SIG-M5 (cell line): Measurements from ENCODE around the gene GRAMD4.

ENCODE experiments used
- DNase-seq: peaks from one replicate; lab custom pipeline; 2025; lab: John Stamatoyannopoulos, UW

The GRAMD4 gene

GRCh38 chr22:46619830-46620501 lies at the start of gene GRAMD4:
TSS of gene GRAMD4 (plus strand) at chr22:46620386. CDS start at chr22:46626800, 6,414 bp downstream.
- DNase-seq = no peak

DNA sequence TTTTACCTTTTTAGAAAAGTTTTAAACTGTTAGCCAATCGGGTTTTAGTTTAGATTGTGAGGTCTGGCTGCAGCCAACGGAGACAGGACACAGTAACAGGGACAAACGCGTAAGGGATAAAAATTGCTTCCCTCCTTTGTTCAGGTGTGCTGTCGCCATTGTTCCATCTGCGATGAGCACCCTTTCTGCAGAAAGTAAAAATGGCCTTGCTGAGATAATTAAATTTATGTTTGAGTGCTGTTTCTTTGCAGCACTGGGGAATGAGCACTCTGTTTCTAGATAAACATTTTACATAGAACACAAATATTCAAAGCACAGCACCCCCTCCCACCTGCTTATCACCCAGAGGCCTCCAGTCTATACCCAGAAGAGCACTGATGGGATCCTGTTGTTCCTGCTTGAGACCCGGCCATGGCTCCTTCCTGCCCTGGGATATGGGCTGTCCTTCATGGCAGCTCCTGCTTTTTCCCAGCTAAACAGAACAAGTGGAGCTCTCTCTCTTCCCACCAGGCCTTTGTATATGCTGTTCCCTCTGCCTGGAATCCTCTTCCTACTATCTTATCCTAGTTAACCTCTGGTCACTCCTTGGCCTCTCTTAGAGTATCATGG lies 48.4 kb upstream of the GRAMD4 start:
- DNase-seq = no peak

DNA sequence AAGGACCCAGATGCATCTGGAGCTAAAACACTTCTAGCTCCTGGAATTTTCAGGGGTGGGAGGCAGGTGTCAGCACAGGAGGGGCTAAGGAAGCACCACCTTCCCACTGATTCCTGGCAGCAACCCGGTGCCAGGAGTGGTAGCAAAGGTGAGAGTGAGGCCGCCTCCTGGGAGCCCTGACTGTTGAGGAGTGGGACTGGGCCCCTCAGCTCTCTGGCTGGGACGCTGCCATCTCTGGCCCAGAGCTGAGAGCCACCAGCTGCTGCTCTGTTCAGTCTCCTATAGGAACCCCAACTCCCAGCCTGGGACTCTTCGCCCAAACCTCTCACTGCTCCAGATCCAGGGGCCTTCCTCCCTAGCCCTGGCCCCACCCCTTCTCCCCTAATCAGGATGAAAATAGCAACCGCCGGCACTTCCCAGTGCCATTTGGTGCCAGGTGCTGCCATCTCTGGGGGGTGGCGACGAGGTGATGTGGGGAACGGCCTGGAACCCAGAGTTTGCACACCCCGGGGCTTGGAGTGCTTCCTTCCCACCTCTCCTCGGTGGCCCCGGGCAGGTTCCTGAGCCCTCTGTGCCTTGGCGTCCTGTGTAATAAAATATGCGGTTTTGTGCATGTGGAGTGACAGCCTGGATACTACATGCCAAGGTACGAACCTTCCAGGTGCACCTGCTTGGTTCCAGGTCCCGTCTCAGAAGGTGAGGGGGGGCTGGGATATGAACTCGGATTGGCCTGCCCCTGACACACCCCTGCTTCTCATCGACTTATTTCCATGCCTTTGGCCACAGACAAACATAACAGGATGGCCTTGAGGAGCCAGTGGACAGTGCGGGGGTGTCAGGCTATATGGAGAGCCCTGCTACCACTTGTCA lies 47.0 kb upstream of the GRAMD4 start:
- no peak for DNase-seq

DNA sequence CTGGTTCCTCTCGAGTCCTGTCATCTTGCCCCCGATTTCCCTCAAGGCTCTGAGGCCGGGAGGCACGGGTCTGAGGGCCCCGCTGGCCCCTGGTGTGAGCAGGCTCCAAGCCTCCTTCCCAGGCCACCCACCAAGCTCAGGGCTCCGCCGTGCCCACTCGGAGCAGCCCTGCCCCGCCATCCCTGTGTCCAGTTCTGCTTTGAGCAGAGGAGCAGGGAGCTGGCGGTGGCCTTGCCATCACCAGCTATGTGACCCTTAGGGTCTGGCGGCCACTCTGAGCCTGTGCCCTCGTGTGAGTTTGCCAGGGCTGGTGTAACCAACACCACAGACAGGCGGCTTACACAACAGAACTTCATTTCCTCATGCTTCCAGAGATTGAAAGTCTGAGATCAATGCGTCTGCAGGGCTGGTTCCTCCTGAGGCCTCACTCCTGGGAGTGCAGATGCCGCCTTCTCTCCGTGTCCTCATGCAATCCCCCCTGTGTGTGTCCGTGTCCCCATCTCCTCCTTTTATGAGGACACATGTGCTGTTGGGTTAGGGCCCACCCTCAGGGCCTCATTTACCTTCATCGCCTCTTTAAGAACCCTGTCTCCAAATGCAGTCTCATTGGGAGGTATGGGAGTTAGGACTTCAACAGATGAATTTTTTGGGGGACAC lies 46.3 kb upstream of the GRAMD4 start:
- DNase-seq = no peak

DNA sequence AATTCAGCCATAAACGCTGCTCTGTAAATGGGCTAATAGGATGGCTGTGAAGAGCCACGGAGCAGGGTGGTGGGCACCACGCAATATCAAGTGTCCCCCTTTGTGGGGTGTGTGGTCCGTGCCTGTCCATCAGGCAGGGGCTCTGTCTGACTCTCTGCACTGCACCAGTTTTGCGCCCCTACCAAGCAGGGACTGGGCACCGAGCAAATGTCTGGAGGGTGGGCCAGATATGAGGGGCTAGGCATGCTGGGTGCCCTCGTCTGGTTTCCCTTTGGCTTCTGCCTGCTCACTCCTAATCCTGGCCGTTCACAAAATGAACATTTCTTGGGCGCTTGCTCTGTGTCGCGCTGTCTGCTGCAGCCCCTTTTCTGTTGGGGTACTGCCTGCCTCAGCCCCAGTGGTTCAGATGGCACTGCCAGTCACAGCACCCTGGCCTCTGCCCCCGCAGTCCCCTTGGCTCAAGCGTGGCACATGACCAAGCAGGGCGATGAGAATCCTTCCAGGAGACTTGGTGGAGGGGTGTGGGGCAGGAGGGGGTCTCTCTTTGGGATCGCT lies 45.7 kb upstream of the GRAMD4 start:
- DNase-seq = no peak

DNA sequence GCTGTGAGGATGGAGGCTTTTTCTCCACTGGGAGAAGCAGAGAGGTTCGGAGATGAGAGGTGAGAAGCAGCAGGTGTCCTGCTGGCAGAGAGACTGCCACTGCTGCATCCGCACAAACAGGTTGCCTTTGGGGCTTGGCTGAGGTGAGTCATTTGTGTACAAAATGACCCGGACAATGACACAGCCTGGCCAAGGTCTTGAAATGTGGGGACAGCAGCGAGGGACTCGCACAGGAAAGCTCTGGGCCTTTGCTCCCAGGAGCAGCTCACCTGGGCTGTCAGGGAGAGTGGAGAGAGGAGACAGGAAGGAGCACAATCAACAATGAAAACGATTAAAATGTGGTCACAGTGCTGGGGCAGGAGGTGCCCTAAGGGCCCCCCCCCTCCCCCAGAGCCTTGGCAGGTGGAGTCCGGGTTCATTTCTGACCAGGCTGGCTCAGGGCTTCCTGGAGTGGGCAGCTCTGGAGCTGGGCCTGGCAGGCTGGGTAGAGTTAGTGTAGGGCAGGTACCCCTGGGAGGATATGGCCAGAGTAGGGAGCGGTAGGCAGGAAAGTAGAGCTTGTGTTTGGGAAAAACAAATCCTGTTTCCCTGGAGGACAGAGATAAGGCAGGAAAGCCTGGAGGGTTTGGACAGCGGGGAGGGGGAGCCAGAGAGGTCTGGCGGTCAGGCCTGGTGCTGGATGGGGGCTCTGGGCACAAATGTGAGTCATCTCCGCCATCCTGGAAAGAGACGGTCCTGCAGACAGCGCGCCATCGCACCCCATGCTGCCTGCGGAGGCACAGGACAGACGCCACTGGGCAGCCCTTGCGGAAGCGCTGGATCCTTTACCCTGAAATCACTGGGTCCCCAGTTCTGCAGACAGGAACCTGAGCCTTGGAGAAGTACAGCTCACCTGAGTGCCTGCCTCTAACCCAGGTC lies 44.9 kb upstream of the GRAMD4 start:
- DNase-seq = no peak

DNA sequence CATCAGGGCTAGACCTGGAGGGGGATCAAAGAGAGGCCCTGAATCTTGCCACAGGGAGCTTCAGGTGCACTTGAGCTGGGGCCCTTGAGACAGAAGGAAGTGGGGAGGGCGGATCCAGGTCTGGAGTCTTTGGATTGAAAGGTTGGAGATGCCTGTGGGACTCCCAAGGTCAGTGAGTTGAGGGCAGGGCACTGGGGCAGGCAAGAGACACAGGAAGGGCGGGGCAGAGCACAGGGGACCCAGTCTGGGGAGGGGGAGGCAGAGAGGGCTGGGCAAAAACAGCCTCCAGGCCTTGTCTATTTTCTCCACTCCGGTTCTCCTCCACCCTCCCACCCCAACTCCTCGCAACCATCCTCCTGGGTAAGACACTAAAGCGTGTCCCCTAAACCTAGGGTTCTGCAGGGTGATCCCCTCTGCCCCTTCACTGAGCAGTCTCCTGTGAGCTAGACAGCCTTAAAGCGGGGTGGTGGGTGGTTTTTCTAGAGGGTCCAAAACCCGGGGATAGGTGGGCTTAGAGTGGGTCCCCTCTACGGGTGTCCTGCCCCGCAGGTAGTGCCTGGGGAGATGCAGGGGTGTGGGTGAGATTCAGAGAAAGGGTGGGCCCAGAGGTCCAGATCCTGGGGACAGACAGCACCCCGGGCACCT lies 44.2 kb upstream of the GRAMD4 start:
- no peak for DNase-seq

- DNase-seq = no peak
These were observed 43.4 kb upstream of the GRAMD4 start for GRCh38 chr22:46576556-46577367.

DNA sequence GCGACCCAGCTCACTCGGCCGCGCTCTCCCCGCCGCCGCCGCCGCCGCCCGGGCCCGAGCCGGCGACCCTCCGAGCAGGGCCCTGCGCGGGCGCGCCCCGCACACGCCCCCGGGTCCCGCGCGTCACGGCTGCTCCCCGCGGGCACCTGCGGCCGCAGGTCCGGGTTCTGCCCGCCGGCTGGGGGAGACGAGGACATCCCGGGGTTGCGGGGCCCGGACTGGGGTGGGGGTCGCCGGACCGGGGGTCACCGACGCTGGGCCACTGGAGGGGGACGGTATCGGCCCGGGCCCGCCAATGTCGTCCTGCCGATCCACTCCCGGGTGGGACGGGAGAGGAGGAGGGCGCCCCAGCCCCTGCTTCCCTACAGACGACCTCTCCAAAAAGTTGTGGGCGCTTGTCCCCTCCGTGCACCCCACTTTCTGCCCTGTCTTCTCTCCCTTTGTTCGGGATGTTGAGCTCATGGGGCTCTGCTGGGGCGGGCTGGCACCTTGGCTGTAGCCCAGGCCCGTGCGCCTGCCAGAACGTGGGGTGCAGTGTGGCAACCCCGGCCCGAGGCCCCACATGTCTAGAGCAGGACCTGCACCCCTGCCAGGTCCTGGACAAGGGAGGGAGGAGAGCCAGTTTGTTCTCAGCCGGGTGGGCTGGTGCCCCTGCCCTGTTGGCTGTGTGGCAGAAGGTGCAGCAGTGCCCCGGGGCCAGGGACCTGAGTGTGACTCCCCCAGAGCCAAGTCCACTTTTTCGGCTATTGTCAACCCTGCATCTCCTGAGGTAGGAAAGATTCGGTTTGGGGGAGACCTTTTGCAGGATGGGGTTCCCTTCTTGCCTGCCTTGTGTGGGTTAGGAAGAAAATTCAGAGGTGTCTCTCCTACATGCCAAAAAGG lies 42.6 kb upstream of the GRAMD4 start:
- no peak for DNase-seq

- DNase-seq = no peak
These were observed 41.8 kb upstream of the GRAMD4 start for GRCh38 chr22:46578251-46578823.

- DNase-seq = no peak
These were observed 41.2 kb upstream of the GRAMD4 start for GRCh38 chr22:46578824-46579561.

DNA sequence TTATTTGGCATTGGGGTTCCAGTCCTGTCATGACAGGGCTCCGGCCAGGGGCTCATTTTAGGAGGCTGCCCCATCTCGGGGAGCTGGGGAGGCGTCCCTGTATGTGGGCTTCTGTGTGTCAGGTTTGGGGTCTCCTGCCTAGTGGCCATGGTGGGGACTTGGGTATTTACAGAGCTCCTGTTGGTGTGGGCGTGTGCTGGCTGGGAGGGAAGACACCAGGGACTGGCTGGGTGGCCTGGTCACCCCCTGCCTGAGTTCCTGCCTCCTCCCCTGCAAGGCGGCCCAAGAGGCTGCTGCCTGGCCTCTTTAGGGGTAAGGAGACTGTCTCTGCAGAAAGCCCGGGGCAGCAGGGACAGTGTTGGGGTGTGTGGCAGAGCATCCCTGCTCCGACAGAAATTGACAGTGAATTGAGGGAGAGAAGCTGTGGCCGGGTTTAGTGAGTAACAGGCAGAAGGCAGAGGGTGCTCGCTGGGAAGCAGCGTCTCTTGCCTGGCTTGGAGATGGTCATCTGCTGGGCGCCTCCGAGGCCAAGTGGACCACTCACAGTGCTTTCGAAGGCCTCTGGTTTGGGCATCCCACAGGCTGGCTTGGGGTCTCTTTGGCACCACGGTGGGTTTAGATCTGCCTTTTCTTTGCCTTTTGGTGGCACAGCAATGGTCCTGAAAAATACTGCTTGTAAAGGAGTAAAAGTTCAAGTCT lies 40.3 kb upstream of the GRAMD4 start:
- DNase-seq = no peak

DNA sequence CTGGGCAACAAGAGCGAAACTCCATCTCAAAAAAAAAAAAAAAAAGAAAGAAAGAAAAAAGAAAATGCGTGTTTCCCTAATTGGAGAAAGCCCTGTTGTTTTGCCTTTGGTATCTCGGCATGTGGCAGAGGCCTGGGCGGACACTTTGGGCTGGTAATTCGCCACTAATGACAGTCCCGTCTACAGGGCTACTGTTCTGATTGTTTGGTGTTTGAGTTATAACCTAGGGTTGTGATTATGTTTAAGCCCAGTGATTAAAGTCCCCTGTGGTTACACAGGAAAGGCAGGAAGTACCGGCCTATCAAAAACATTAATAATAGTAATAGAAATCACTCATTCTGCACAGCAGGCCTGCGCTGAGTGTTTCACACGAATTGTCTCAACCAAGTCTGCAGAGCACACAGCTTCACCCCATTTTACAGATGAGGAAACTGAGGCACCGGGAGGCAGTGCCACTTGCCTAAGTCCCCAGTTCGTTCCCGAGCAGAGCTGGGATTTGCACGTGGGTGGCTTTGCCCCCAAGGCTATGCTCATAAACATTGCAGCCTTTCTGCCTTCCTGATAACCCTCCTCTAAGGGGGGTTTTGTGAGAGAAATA lies 39.1 kb upstream of the GRAMD4 start:
- no peak for DNase-seq

GRCh38 chr22:46581538-46582244 lies 38.5 kb upstream of the GRAMD4 start:
- DNase-seq = no peak

- no peak for DNase-seq
These were observed 37.8 kb upstream of the GRAMD4 start for GRCh38 chr22:46582281-46582933.
